ENCODE results near the gene GSC2. TPM values are rescaled to one million over a fixed set of nuclear protein-coding genes. Genes with fewer than 3 reads are reported as not detected.

The GSC2 gene
- not detected in 2 replicates for total RNA-seq

- no peak for DNase-seq
Measured at GRCh38 chr22:19149991-19150390, at the start of gene GSC2. GSC2 (minus strand) TSS chr22:19150292; CDS start chr22:19150283, 9 bp downstream.

- DNase-seq: no peak
Measured at GRCh38 chr22:19199479-19199878, 49.4 kb upstream of the GSC2 start.

GRCh38 chr22:19197997-19198865, 48.1 kb upstream of the GSC2 start:
- DNase-seq: no peak

- no peak for DNase-seq
Measured at GRCh38 chr22:19196841-19197612, 46.9 kb upstream of the GSC2 start.

- no peak for DNase-seq
Measured at GRCh38 chr22:19195796-19196731, 46.0 kb upstream of the GSC2 start.

GRCh38 chr22:19194766-19195536, 44.9 kb upstream of the GSC2 start:
- DNase-seq: no peak

- DNase-seq: no peak
Measured at GRCh38 chr22:19193879-19194278, 43.8 kb upstream of the GSC2 start.

- no peak for DNase-seq
Measured at GRCh38 chr22:19187716-19188563, 37.8 kb upstream of the GSC2 start.

GRCh38 chr22:19184276-19184997, 34.3 kb upstream of the GSC2 start:
- no peak for DNase-seq

GRCh38 chr22:19183216-19183615, 33.1 kb upstream of the GSC2 start:
- DNase-seq: no peak

GRCh38 chr22:19182472-19183157, 32.5 kb upstream of the GSC2 start:
- no peak for DNase-seq

- DNase-seq: no peak
Measured at GRCh38 chr22:19181786-19182471, 31.8 kb upstream of the GSC2 start.

GRCh38 chr22:19180740-19181410, 30.8 kb upstream of the GSC2 start:
- DNase-seq: no peak

GRCh38 chr22:19180234-19180633, 30.1 kb upstream of the GSC2 start:
- no peak for DNase-seq

- DNase-seq: peak; percentile 90
Measured at GRCh38 chr22:19179497-19180048, 29.5 kb upstream of the GSC2 start.

- DNase-seq: peak; percentile 90
Measured at GRCh38 chr22:19178657-19179496, 28.8 kb upstream of the GSC2 start, which contains the start of gene SLC25A1. SLC25A1 (minus strand) TSS chr22:19178736; CDS start chr22:19178673, 63 bp downstream.
